OCI-LY7 (cell line): ENCODE data around the gene UBD. TPM values are rescaled to one million over a fixed set of nuclear protein-coding genes. Genes with fewer than 3 reads are reported as not detected.

ENCODE experiments used
- BruUV-seq: library from RNA; stranded (reverse); fragments of 400-500 nt; replicated peaks from 2 replicates; lab custom pipeline; 2021; lab: Mats Ljungman, UMichigan
- CTCF ChIA-PET: fragments of 300-600 bp; sonication (Branson Sonifier 250); formaldehyde crosslinking; loops from one replicate; lab custom pipeline; 2022; ENCODE audit warnings: antibody characterized with exemption; ENCODE audit not compliant: unreplicated experiment; lab: Charles Lee
- POLR2A ChIA-PET: fragments of 300-600 bp; sonication (Branson Sonifier 250); formaldehyde crosslinking; loops from one replicate; lab custom pipeline; 2022; ENCODE audit warnings: antibody characterized with exemption; lab: Charles Lee
- DNase-seq: peaks from one replicate; pipeline ENCODE4 v3.0.0-alpha.2; 2015; ENCODE audit warnings: low spot score
- H2AFZ ChIP-seq: fragments of 200-600 bp; sonication (generic), shearing (Covaris generic); 2 replicates; pipeline ENCODE4 v1.6.1; 2014; ENCODE audit warnings: mild to moderate bottlenecking, antibody characterized with exemption, low read length, moderate library complexity
- H3K27ac ChIP-seq: fragments of 200-600 bp; sonication (generic); 2 replicates; pipeline ENCODE4 v1.5.1; 2014; ENCODE audit warnings: mixed run types, low read depth, mild to moderate bottlenecking, moderate library complexity, low read length, inconsistent platforms; ENCODE audit not compliant: poor library complexity, severe bottlenecking
- H3K36me3 ChIP-seq: fragments of 200-600 bp; sonication (generic); 2 replicates; pipeline ENCODE4 v1.6.1; 2014; ENCODE audit warnings: mild to moderate bottlenecking, antibody characterized with exemption, low read length, moderate library complexity, mixed read lengths; ENCODE audit not compliant: insufficient read depth
- H3K4me1 ChIP-seq: fragments of 200-600 bp; sonication (generic); 2 replicates; pipeline ENCODE4 v1.5.1; 2014; ENCODE audit warnings: mild to moderate bottlenecking, low read length; ENCODE audit not compliant: insufficient read depth, poor library complexity, severe bottlenecking
- H3K4me2 ChIP-seq: fragments of 200-600 bp; sonication (generic); 2 replicates; pipeline ENCODE4 v1.6.1; 2014; ENCODE audit warnings: mild to moderate bottlenecking, low read length
- H3K4me3 ChIP-seq: fragments of 200-600 bp; sonication (generic); 2 replicates; pipeline ENCODE4 v1.5.1; 2014; ENCODE audit warnings: mild to moderate bottlenecking, low read depth, low read length; ENCODE audit not compliant: poor library complexity, severe bottlenecking
- H3K79me2 ChIP-seq: fragments of 200-600 bp; sonication (generic); 2 replicates; pipeline ENCODE4 v1.6.1; 2016; ENCODE audit warnings: low read depth, mild to moderate bottlenecking, low read length, moderate library complexity, mixed read lengths; ENCODE audit not compliant: insufficient read depth
- H3K9me2 ChIP-seq: fragments of 200-600 bp; sonication (generic); 2 replicates; pipeline ENCODE4 v1.6.1; 2016; ENCODE audit warnings: mild to moderate bottlenecking, low read length, mixed read lengths; ENCODE audit not compliant: insufficient read depth
- H3K9me3 ChIP-seq: fragments of 200-600 bp; sonication (generic); 2 replicates; pipeline ENCODE4 v1.6.1; 2014; ENCODE audit warnings: mild to moderate bottlenecking, mixed run types, low read length, mixed read lengths
- H4K20me1 ChIP-seq: fragments of 200-600 bp; sonication (generic); 2 replicates; pipeline ENCODE4 v1.6.1; 2014; ENCODE audit warnings: mild to moderate bottlenecking, antibody characterized with exemption, low read length, moderate library complexity, mixed read lengths; ENCODE audit not compliant: insufficient read depth
- EZH2phosphoT487 ChIP-seq: fragments of 200-600 bp; sonication (generic); IDR thresholded peaks from 2 replicates; pipeline ENCODE4 v1.6.1; 2018; ENCODE audit warnings: low read depth, borderline replicate concordance, mild to moderate bottlenecking, mixed run types, antibody characterized with exemption, low read length, moderate library complexity, mixed read lengths
- intact Hi-C: fragments of 100-400 bp; cut with micrococcal nuclease; formaldehyde crosslinking; loops from one replicate; pipeline ENCODE4 v1.10.0; 2022; ENCODE audit not compliant: unreplicated experiment
- total RNA-seq, 2 experiments: library from RNA; depleted of rRNA in 1 of 2; stranded (reverse); fragments of >200 nt in 1 of 2; shearing (Covaris generic) in 1 of 2; gene quantifications; 2 replicates each; pipeline ENCODE4 v1.2.3, GENCODE V29; 2014 to 2022
- TF ChIP-seq, protein P1 (sequence below): fragments of 200-600 bp; sonication (generic); conservative IDR thresholded peaks from 2 replicates; pipeline ENCODE4 v1.5.1; 2014; ENCODE audit warnings: mild to moderate bottlenecking, antibody characterized with exemption, low read length, moderate library complexity, mixed read lengths

The UBD gene
- total RNA-seq, 2 experiments from 2014 or later, result not detected

DNA sequence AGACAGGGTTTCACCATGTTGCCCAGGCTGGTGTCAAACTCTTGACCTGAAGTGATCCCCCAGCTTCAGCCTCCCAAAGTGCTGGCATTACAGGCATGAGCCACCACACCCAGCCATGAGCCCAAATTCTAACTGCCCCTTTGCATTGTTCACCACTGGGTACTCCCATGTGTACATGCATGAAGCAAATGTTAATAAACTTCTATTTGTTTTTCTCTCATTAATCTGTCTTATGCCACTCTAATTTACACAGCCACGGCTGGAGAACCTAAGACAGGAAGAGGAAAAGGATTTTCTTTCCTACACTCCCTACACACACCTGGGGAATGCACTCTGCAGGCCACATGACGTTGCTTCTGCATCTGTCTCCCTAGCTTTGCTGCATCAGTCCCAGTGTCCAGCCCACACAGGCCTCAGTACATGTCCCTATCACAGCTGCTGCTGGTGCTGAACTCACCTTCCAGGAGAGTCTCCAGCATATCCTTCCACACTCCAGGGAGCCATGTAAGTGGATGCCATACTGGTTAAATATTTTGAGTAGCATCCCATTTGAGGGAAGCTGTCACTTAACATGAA is 38.7 kb upstream of the UBD start:
- Histone ChIP-seq H4K20me1 (no peaks in the 10 kb centered on the region), H3K9me2 (no peaks in the 10 kb centered on the region), H3K36me3 (no peaks in the 10 kb centered on the region), H3K4me2 (no peak overlapping the region), H3K4me1 (no peaks in the 10 kb centered on the region), H3K4me3 (no peak overlapping the region), H2AFZ (no peak overlapping the region), H3K9me3 (no peaks in the 10 kb centered on the region), H3K27ac (no peak overlapping the region), H3K79me2 (no peaks in the 10 kb centered on the region)
- no peak for TF ChIP-seq EZH2phosphoT487
- TF ChIP-seq, protein P1, sequence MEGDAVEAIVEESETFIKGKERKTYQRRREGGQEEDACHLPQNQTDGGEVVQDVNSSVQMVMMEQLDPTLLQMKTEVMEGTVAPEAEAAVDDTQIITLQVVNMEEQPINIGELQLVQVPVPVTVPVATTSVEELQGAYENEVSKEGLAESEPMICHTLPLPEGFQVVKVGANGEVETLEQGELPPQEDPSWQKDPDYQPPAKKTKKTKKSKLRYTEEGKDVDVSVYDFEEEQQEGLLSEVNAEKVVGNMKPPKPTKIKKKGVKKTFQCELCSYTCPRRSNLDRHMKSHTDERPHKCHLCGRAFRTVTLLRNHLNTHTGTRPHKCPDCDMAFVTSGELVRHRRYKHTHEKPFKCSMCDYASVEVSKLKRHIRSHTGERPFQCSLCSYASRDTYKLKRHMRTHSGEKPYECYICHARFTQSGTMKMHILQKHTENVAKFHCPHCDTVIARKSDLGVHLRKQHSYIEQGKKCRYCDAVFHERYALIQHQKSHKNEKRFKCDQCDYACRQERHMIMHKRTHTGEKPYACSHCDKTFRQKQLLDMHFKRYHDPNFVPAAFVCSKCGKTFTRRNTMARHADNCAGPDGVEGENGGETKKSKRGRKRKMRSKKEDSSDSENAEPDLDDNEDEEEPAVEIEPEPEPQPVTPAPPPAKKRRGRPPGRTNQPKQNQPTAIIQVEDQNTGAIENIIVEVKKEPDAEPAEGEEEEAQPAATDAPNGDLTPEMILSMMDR, result no peak
- DNase-seq, result no peak
- POLR2A ChIA-PET, result no interaction called here
- CTCF ChIA-PET, result interaction anchor here (0.5 kb wide), 1 partner anchor 14 kb away, joined by 4 read pairs; no protein-coding TSS in a partner anchor
- no TSS peak for BruUV-seq
- intact Hi-C loops, result loop anchor here (10.0 kb wide), 1 partner anchor 913 kb away; no protein-coding TSS in a partner anchor

- Histone ChIP-seq H3K4me2 (no peak overlapping the region), H2AFZ (no peak overlapping the region), H3K36me3 (no peaks in the 10 kb centered on the region), H4K20me1 (no peaks in the 10 kb centered on the region), H3K4me1 (no peaks in the 10 kb centered on the region), H3K9me2 (no peaks in the 10 kb centered on the region), H3K9me3 (no peaks in the 10 kb centered on the region), H3K27ac (no peak overlapping the region), H3K4me3 (no peak overlapping the region), H3K79me2 (no peaks in the 10 kb centered on the region)
- intact Hi-C loops, result loop anchor here (10.0 kb wide), 1 partner anchor 912 kb away; no protein-coding TSS in a partner anchor
- ChIA-PET POLR2A (interaction anchor here (0.6 kb wide), 1 partner anchor 924 kb away, joined by 3 read pairs; no protein-coding TSS in a partner anchor), CTCF (no interaction called here)
- TF ChIP-seq, protein P1, result no peak
- no peak for TF ChIP-seq EZH2phosphoT487
- no TSS peak for BruUV-seq
- no peak for DNase-seq
These were observed 37.7 kb upstream of the UBD start for GRCh38 chr6:29597184-29597583.

GRCh38 chr6:29596381-29596900 is 36.9 kb upstream of the UBD start:
- Histone ChIP-seq H3K4me2 (no peak overlapping the region), H2AFZ (no peak overlapping the region), H4K20me1 (no peaks in the 10 kb centered on the region), H3K4me3 (no peak overlapping the region), H3K27ac (no peak overlapping the region), H3K36me3 (no peaks in the 10 kb centered on the region), H3K79me2 (no peaks in the 10 kb centered on the region), H3K9me3 (no peaks in the 10 kb centered on the region), H3K9me2 (no peaks in the 10 kb centered on the region), H3K4me1 (no peaks in the 10 kb centered on the region)
- no peak for DNase-seq
- no TSS peak for BruUV-seq
- CTCF ChIA-PET, result no interaction called here
- POLR2A ChIA-PET, result no interaction called here
- TF ChIP-seq, protein P1, result no peak
- TF ChIP-seq EZH2phosphoT487, result no peak
- intact Hi-C loops, result loop anchor here (10.0 kb wide), 1 partner anchor 912 kb away; no protein-coding TSS in a partner anchor
